ENCODE results near the gene GSTT4. TPM values are rescaled to one million over a fixed set of nuclear protein-coding genes. Genes with fewer than 3 reads are reported as not detected.

Gene GSTT4
- total and polyA plus RNA-seq, 2 of the 13 experiments (the other 11 are each of a cell fraction or from before 2014, with no cell fraction given) = 0.59 to 0.62 TPM

DNA sequence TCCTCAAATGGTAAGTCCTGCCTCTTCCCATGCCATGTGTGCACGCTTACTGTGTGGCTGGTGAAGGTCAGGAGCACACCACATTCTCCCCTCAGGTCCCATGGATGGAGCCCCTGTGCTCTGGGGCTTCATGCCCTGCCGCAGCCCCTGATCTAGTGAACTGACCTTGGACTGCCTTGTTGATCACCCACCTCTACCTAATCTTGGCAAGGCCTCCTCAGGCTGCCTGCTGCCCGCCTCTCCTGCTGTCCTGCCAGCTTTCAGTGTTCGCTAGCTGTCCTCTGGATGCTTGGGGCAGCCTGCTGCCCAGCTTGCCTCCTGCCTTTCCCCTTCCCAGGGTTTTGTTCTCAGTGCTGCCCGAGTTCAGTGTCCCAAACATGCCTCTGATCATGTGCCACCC is 44.0 kb upstream of the GSTT4 start (continued):
- TF ChIP-seq, protein P1, sequence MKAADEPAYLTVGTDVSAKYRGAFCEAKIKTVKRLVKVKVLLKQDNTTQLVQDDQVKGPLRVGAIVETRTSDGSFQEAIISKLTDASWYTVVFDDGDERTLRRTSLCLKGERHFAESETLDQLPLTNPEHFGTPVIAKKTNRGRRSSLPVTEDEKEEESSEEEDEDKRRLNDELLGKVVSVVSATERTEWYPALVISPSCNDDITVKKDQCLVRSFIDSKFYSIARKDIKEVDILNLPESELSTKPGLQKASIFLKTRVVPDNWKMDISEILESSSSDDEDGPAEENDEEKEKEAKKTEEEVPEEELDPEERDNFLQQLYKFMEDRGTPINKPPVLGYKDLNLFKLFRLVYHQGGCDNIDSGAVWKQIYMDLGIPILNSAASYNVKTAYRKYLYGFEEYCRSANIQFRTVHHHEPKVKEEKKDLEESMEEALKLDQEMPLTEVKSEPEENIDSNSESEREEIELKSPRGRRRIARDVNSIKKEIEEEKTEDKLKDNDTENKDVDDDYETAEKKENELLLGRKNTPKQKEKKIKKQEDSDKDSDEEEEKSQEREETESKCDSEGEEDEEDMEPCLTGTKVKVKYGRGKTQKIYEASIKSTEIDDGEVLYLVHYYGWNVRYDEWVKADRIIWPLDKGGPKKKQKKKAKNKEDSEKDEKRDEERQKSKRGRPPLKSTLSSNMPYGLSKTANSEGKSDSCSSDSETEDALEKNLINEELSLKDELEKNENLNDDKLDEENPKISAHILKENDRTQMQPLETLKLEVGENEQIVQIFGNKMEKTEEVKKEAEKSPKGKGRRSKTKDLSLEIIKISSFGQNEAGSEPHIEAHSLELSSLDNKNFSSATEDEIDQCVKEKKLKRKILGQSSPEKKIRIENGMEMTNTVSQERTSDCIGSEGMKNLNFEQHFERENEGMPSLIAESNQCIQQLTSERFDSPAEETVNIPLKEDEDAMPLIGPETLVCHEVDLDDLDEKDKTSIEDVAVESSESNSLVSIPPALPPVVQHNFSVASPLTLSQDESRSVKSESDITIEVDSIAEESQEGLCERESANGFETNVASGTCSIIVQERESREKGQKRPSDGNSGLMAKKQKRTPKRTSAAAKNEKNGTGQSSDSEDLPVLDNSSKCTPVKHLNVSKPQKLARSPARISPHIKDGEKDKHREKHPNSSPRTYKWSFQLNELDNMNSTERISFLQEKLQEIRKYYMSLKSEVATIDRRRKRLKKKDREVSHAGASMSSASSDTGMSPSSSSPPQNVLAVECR (CRISPR knock-in tag; IDR thresholded peaks at IDR 0.05; ENCODE audit: borderline replicate concordance) = no peak
- no peak for TF ChIP-seq ZFY (CRISPR knock-in tag; IDR thresholded peaks at IDR 0.05)
- TF ChIP-seq, protein P2, sequence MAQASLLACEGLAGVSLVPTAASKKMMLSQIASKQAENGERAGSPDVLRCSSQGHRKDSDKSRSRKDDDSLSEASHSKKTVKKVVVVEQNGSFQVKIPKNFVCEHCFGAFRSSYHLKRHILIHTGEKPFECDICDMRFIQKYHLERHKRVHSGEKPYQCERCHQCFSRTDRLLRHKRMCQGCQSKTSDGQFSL (CRISPR knock-in tag; IDR thresholded peaks at IDR 0.05) = no peak
- TF ChIP-seq NFRKB (IDR thresholded peaks at IDR 0.05) = no peak
- TF ChIP-seq ZNF891 (CRISPR knock-in tag; IDR thresholded peaks at IDR 0.05) = no peak
- TF ChIP-seq, protein P3, sequence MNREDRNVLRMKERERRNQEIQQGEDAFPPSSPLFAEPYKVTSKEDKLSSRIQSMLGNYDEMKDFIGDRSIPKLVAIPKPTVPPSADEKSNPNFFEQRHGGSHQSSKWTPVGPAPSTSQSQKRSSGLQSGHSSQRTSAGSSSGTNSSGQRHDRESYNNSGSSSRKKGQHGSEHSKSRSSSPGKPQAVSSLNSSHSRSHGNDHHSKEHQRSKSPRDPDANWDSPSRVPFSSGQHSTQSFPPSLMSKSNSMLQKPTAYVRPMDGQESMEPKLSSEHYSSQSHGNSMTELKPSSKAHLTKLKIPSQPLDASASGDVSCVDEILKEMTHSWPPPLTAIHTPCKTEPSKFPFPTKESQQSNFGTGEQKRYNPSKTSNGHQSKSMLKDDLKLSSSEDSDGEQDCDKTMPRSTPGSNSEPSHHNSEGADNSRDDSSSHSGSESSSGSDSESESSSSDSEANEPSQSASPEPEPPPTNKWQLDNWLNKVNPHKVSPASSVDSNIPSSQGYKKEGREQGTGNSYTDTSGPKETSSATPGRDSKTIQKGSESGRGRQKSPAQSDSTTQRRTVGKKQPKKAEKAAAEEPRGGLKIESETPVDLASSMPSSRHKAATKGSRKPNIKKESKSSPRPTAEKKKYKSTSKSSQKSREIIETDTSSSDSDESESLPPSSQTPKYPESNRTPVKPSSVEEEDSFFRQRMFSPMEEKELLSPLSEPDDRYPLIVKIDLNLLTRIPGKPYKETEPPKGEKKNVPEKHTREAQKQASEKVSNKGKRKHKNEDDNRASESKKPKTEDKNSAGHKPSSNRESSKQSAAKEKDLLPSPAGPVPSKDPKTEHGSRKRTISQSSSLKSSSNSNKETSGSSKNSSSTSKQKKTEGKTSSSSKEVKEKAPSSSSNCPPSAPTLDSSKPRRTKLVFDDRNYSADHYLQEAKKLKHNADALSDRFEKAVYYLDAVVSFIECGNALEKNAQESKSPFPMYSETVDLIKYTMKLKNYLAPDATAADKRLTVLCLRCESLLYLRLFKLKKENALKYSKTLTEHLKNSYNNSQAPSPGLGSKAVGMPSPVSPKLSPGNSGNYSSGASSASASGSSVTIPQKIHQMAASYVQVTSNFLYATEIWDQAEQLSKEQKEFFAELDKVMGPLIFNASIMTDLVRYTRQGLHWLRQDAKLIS (CRISPR knock-in tag; IDR thresholded peaks at IDR 0.05) = no peak
- no peak for TF ChIP-seq ZSCAN22 (CRISPR knock-in tag; IDR thresholded peaks at IDR 0.05)
- TF ChIP-seq, protein P4, sequence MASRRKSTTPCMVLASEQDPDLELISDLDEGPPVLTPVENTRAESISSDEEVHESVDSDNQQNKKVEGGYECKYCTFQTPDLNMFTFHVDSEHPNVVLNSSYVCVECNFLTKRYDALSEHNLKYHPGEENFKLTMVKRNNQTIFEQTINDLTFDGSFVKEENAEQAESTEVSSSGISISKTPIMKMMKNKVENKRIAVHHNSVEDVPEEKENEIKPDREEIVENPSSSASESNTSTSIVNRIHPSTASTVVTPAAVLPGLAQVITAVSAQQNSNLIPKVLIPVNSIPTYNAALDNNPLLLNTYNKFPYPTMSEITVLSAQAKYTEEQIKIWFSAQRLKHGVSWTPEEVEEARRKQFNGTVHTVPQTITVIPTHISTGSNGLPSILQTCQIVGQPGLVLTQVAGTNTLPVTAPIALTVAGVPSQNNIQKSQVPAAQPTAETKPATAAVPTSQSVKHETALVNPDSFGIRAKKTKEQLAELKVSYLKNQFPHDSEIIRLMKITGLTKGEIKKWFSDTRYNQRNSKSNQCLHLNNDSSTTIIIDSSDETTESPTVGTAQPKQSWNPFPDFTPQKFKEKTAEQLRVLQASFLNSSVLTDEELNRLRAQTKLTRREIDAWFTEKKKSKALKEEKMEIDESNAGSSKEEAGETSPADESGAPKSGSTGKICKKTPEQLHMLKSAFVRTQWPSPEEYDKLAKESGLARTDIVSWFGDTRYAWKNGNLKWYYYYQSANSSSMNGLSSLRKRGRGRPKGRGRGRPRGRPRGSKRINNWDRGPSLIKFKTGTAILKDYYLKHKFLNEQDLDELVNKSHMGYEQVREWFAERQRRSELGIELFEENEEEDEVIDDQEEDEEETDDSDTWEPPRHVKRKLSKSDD (CRISPR knock-in tag; IDR thresholded peaks at IDR 0.05; ENCODE audit: low read depth) = no peak
- no peak for TF ChIP-seq BORCS8-MEF2B (CRISPR knock-in tag; IDR thresholded peaks at IDR 0.05)
- TF ChIP-seq, protein P5, sequence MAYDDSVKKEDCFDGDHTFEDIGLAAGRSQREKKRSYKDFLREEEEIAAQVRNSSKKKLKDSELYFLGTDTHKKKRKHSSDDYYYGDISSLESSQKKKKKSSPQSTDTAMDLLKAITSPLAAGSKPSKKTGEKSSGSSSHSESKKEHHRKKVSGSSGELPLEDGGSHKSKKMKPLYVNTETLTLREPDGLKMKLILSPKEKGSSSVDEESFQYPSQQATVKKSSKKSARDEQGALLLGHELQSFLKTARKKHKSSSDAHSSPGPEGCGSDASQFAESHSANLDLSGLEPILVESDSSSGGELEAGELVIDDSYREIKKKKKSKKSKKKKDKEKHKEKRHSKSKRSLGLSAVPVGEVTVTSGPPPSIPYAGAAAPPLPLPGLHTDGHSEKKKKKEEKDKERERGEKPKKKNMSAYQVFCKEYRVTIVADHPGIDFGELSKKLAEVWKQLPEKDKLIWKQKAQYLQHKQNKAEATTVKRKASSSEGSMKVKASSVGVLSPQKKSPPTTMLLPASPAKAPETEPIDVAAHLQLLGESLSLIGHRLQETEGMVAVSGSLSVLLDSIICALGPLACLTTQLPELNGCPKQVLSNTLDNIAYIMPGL (CRISPR knock-in tag; IDR thresholded peaks at IDR 0.05; ENCODE audit: borderline replicate concordance in 1 of 2, low read depth in 1 of 2) = no peak
- TF ChIP-seq ZNF605 (CRISPR knock-in tag; IDR thresholded peaks at IDR 0.05) = no peak

Measured in HepG2 (cell line).